HEK293 (cell line): ENCODE data around the gene PTPRG.
A peak's percentile ranks its signal among the peaks of the same experiment; 100 is the strongest.

Source experiments
- ATF2 ChIP-seq: fragments of 450-650 bp; formaldehyde crosslinking; IDR thresholded peaks from 2 replicates; pipeline ENCODE4 v1.5.1; 2016; ENCODE audit warnings: missing biosample characterization, missing genetic modification characterization, low read depth
- CTCF ChIP-seq: fragments of 450-650 bp; formaldehyde crosslinking; IDR thresholded peaks from 2 replicates; pipeline ENCODE4 v1.5.1; 2016; ENCODE audit warnings: missing biosample characterization, missing genetic modification characterization
- GLIS1 ChIP-seq: fragments of 450-650 bp; formaldehyde crosslinking; IDR thresholded peaks from 2 replicates; pipeline ENCODE4 v1.5.1; 2016; ENCODE audit warnings: missing biosample characterization, missing genetic modification characterization
- HIC1 ChIP-seq: fragments of 450-650 bp; formaldehyde crosslinking; IDR thresholded peaks from 2 replicates; pipeline ENCODE4 v1.5.1; 2016; ENCODE audit warnings: missing biosample characterization, missing genetic modification characterization
- ZBTB49 ChIP-seq: fragments of 450-650 bp; formaldehyde crosslinking; IDR thresholded peaks from 2 replicates; pipeline ENCODE4 v1.5.1; 2016; ENCODE audit warnings: missing biosample characterization, missing genetic modification characterization, low read depth
- ZNF114 ChIP-seq: fragments of 450-650 bp; formaldehyde crosslinking; IDR thresholded peaks from 2 replicates; pipeline ENCODE4 v1.5.0; 2017; ENCODE audit warnings: missing biosample characterization, missing genetic modification characterization
- ZNF155 ChIP-seq: fragments of 450-650 bp; formaldehyde crosslinking; IDR thresholded peaks from 2 replicates; pipeline ENCODE4 v1.5.1; 2016; ENCODE audit warnings: missing biosample characterization, missing genetic modification characterization
- ZNF157 ChIP-seq: fragments of 450-650 bp; formaldehyde crosslinking; IDR thresholded peaks from 2 replicates; pipeline ENCODE4 v1.5.1; 2016; ENCODE audit warnings: missing biosample characterization, missing genetic modification characterization
- ZNF16 ChIP-seq: fragments of 450-650 bp; formaldehyde crosslinking; IDR thresholded peaks from 2 replicates; pipeline ENCODE4 v1.5.1; 2016; ENCODE audit warnings: low read depth, missing biosample characterization, missing genetic modification characterization
- ZNF214 ChIP-seq: fragments of 450-650 bp; formaldehyde crosslinking; IDR thresholded peaks from 2 replicates; pipeline ENCODE4 v1.5.1; 2017; ENCODE audit warnings: missing biosample characterization, mild to moderate bottlenecking, missing genetic modification characterization, borderline replicate concordance
- ZNF280D ChIP-seq: fragments of 450-650 bp; formaldehyde crosslinking; IDR thresholded peaks from 2 replicates; pipeline ENCODE4 v1.5.1; 2016; ENCODE audit warnings: missing biosample characterization, missing genetic modification characterization
- ZNF341 ChIP-seq: fragments of 450-650 bp; formaldehyde crosslinking; IDR thresholded peaks from 2 replicates; pipeline ENCODE4; 2016; ENCODE audit warnings: low read depth, missing biosample characterization, missing genetic modification characterization
- ZNF350 ChIP-seq: fragments of 450-650 bp; formaldehyde crosslinking; IDR thresholded peaks from 2 replicates; pipeline ENCODE4 v1.5.0; 2017; ENCODE audit warnings: missing biosample characterization, mild to moderate bottlenecking, missing genetic modification characterization
- ZNF362 ChIP-seq: fragments of 450-650 bp; formaldehyde crosslinking; IDR thresholded peaks from 2 replicates; pipeline ENCODE4 v1.5.1; 2016; ENCODE audit warnings: missing biosample characterization, missing genetic modification characterization
- ZNF501 ChIP-seq: fragments of 450-650 bp; formaldehyde crosslinking; IDR thresholded peaks from 2 replicates; pipeline ENCODE4 v1.5.1; 2016; ENCODE audit warnings: missing biosample characterization, missing genetic modification characterization
- ZNF521 ChIP-seq: fragments of 450-650 bp; formaldehyde crosslinking; IDR thresholded peaks from 2 replicates; pipeline ENCODE4 v1.5.1; 2017; ENCODE audit warnings: missing biosample characterization, mild to moderate bottlenecking, missing genetic modification characterization
- ZNF529 ChIP-seq: fragments of 450-650 bp; formaldehyde crosslinking; IDR thresholded peaks from 2 replicates; pipeline ENCODE4 v1.5.1; 2017; ENCODE audit warnings: missing genetic modification characterization, missing biosample characterization; ENCODE audit not compliant: insufficient replicate concordance
- ZNF530 ChIP-seq: fragments of 450-650 bp; formaldehyde crosslinking; IDR thresholded peaks from 2 replicates; pipeline ENCODE4 v1.5.1; 2016; ENCODE audit warnings: low read depth, missing biosample characterization, missing genetic modification characterization
- ZNF629 ChIP-seq: fragments of 450-650 bp; formaldehyde crosslinking; IDR thresholded peaks from 2 replicates; pipeline ENCODE4 v1.5.1; 2017; ENCODE audit warnings: missing biosample characterization, missing genetic modification characterization
- ZNF707 ChIP-seq: fragments of 450-650 bp; formaldehyde crosslinking; IDR thresholded peaks from 2 replicates; pipeline ENCODE4 v1.5.1; 2016; ENCODE audit warnings: missing biosample characterization, missing genetic modification characterization
- ZNF785 ChIP-seq: fragments of 450-650 bp; formaldehyde crosslinking; IDR thresholded peaks from 2 replicates; pipeline ENCODE4 v1.5.1; 2016; ENCODE audit warnings: missing biosample characterization, missing genetic modification characterization
- ZSCAN18 ChIP-seq: fragments of 450-650 bp; formaldehyde crosslinking; IDR thresholded peaks from 2 replicates; pipeline ENCODE4 v1.5.1; 2016; ENCODE audit warnings: missing biosample characterization, missing genetic modification characterization

The PTPRG gene

GRCh38 chr3:61650719-61651410, 89.5 kb downstream of the PTPRG start (continued):
- TF ChIP-seq ZNF114 (no peak), ZNF350 (tag by site-specific recombination) (no peak), ZNF280D (no peak), ZBTB49 (tag by site-specific recombination) (0 out of 2 replicates have a peak, but pooled peaks have one; percentile 52), ZNF785 (tag by site-specific recombination) (no peak), ZNF501 (tag by site-specific recombination) (no peak), HIC1 (tag by site-specific recombination) (peak; percentile 64; the same call in 1 of the 2 replicates), ZNF341 (tag by site-specific recombination) (no peak), ZNF707 (tag by site-specific recombination) (no peak), ZNF529 (tag by site-specific recombination) (peak; percentile 36), ZNF16 (tag by site-specific recombination) (no peak), ZNF155 (no peak), ATF2 (peak; percentile 46; the same call in 1 of the 2 replicates), ZNF214 (tag by site-specific recombination) (no peak), ZNF157 (tag by site-specific recombination) (no peak), ZNF530 (tag by site-specific recombination) (no peak), ZSCAN18 (tag by site-specific recombination) (no peak), ZNF362 (tag by site-specific recombination) (no peak), CTCF (tag by site-specific recombination) (no peak), ZNF629 (tag by site-specific recombination) (peak; percentile 37; the same call in 1 of the 2 replicates), ZNF521 (tag by site-specific recombination) (no peak), GLIS1 (tag by site-specific recombination) (no peak)
